Heart left ventricle (tissue), 16 donors: ENCODE measurements around the gene SPINK13. TPM values are rescaled to one million over a fixed set of nuclear protein-coding genes. Genes with fewer than 3 reads are reported as not detected.

ENCODE experiments used
- ATAC-seq, 4 donors: fragments of 200-7000 bp; cut with Tn5 transposase; one replicate each; pipeline ENCODE4 v1.9.1; 2020 to 2022; ENCODE audit warnings: moderate library complexity in 4 of 4, mild to moderate bottlenecking in 3 of 4, moderate number of reproducible peaks in 1 of 4
- DNase-seq, 5 donors: peaks; one replicate each; pipeline ENCODE4 v3.0.0-alpha.2; 2020
- H3K27ac ChIP-seq, 12 donors: fragments of 200-600 bp; sonication (generic) in 4 of 12; one replicate each; pipeline versions ENCODE4 v1.5.0 to v1.8.0; 2016 to 2022; ENCODE audit warnings: mild to moderate bottlenecking in 2 of 12
- H3K27me3 ChIP-seq, 9 donors: fragments of 200-600 bp; sonication (generic) in 2 of 9; one replicate each; pipeline versions ENCODE4 v1.5.1 to v1.8.0; 2016 to 2022; ENCODE audit warnings: mild to moderate bottlenecking in 3 of 9
- H3K36me3 ChIP-seq, 9 donors: fragments of 200-600 bp; sonication (generic) in 2 of 9; one replicate each; pipeline versions ENCODE4 v1.5.0 to v1.8.0; 2018 to 2022; ENCODE audit warnings: mild to moderate bottlenecking in 2 of 9
- H3K4me1 ChIP-seq, 12 donors: fragments of 200-600 bp; sonication (generic) in 4 of 12; one replicate each; pipeline versions ENCODE4 v1.5.0 to v1.8.0; 2016 to 2022; ENCODE audit warnings: mild to moderate bottlenecking in 3 of 12
- H3K4me3 ChIP-seq, 12 donors: fragments of 200-600 bp; sonication (generic) in 4 of 12; one replicate each; pipeline versions ENCODE4 v1.5.0 to v1.8.0; 2017 to 2022; ENCODE audit warnings: mild to moderate bottlenecking in 9 of 12, moderate library complexity in 4 of 12
- H3K9me3 ChIP-seq, 12 donors: fragments of 200-600 bp; sonication (generic) in 4 of 12; one replicate each; pipeline versions ENCODE4 v1.5.0 to v1.8.0; 2016 to 2022; ENCODE audit warnings: mild to moderate bottlenecking in 1 of 12
- POLR2A ChIP-seq, 2 donors: fragments of 450-650 bp; IDR thresholded peaks; one replicate each; pipeline ENCODE4 v1.6.1; 2017; ENCODE audit warnings: antibody characterized with exemption in 2 of 2, mild to moderate bottlenecking in 2 of 2, moderate library complexity in 2 of 2
- WGBS, 4 donors: extraction: QIAGEN DNeasy Blood & Tissue Kit in 2 of 4; methylation state at CpG; one replicate each; pipeline versions ENCODE4 v1.1.5 to v1.1.7; 2013 to 2018; 5-methylcytosine and 5-hydroxymethylcytosine counted together
- intact Hi-C, 10 donors: fragments of 100-400 bp; cut with DNase I; formaldehyde crosslinking; loops; one replicate each; pipeline versions ENCODE4 v1.11.1 to v1.14.2; 2022
- polyA plus RNA-seq, 2 donors: library from polyadenylated mRNA; stranded (reverse); fragments of 200-250 nt; gene quantifications; one replicate each; pipeline ENCODE4 v1.2.3, GENCODE V29; 2013
- total RNA-seq, 9 donors: library from RNA; depleted of rRNA in 2 of 9; stranded (reverse); fragments of >200 nt in 2 of 9; fragmentation: NEBNext Ultra II Directional in 3 of 9; extraction: Animal tissue kit (Norgen Biotek cat#: 25700) in 3 of 9; gene quantifications; one replicate each; pipeline versions ENCODE4 v1.1.0 to v1.2.4, GENCODE V29; 2016 to 2023
- TF ChIP-seq, protein P1 (sequence below), 12 donors: fragments of 200-600 bp; sonication (generic) in 4 of 12; IDR thresholded peaks; one replicate each; pipeline versions ENCODE4 v1.5.0 to v1.8.0; 2018 to 2022; ENCODE audit warnings: antibody characterized with exemption in 12 of 12, mild to moderate bottlenecking in 5 of 12
- donor health status: ischemic (EF 13 %, LVEDD 7.1; RV severe dilation, severe dysfunction).
- donor health status: healthy with polysubstance abuse.
- donor health status: DM: no; HTN: yes; CAD: no.
- donor health status: DM: no; HTN: no; CAD: no.
- donor health status: ischemic (EF 25% LVEDD 6.9; RV normal size, moderate dysfunction).
- donor health status: ischemic (EF 25% LVEDD 5.7; RV mildly dilated, moderate dysfunction).
- donor health status: healthy.
- donor health status: DM: yes; HTN: yes; CAD: no.
- donor health status: ischemic (EF 35%, LVEDD 5.7; RV mildly dilated, moderate dysfunction).
- donor health status: nonischemic (EF 11% LVEDD 7.7; RV severe dilation, severe dysfunction).
- donor health status: DM: yes; HTN: yes; CAD: no.
- donor health status: PGD.
- donor health status: ischemic (EF 29% LVEDD 5.4; RV normal size, mild dysfunction).
- donor health status: nonischemic (EF 23%, LVEDD 6.1; RV moderate dilation, normal function).

The SPINK13 gene
- total and polyA plus RNA-seq, 11 donors = not detected

DNA sequence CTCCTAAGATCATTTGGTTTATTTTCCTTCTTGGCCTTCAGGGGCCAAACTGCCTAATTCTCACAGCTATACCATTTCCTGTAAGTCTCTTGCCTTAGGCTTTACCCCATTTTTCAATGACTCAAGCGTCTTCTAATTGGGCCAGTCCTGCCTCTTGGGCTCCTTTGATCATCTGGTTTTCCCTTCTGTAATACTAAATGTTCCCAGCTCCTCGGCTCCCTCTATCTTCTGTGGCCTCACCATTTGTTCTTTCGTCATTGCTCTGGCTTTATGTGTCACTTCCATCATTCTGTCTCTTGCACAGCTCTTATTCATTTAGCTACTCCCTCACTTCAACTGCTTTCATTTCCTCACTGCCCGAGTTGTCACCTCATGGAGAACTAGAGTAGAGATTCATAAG, 29.1 kb downstream of the SPINK13 start:
- H3K27ac ChIP-seq = no peak overlapping the region
- no peak for ATAC-seq
- no peaks in the 10 kb centered on the region for H3K27me3 ChIP-seq
- no peaks in the 10 kb centered on the region for H3K9me3 ChIP-seq
- intact Hi-C loops = no loop called here
- WGBS, 4 donors = 82 to 87% (median 86%) methylated on average over 4 of the region's 4 CpGs
- H3K4me1 ChIP-seq = no peaks in the 10 kb centered on the region
- no peak for DNase-seq
- TF ChIP-seq, protein P1, sequence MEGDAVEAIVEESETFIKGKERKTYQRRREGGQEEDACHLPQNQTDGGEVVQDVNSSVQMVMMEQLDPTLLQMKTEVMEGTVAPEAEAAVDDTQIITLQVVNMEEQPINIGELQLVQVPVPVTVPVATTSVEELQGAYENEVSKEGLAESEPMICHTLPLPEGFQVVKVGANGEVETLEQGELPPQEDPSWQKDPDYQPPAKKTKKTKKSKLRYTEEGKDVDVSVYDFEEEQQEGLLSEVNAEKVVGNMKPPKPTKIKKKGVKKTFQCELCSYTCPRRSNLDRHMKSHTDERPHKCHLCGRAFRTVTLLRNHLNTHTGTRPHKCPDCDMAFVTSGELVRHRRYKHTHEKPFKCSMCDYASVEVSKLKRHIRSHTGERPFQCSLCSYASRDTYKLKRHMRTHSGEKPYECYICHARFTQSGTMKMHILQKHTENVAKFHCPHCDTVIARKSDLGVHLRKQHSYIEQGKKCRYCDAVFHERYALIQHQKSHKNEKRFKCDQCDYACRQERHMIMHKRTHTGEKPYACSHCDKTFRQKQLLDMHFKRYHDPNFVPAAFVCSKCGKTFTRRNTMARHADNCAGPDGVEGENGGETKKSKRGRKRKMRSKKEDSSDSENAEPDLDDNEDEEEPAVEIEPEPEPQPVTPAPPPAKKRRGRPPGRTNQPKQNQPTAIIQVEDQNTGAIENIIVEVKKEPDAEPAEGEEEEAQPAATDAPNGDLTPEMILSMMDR (IDR thresholded peaks at IDR 0.05) = no peak
- no peak for TF ChIP-seq POLR2A (IDR thresholded peaks at IDR 0.05)
- no peak overlapping the region for H3K4me3 ChIP-seq
- no peaks in the 10 kb centered on the region for H3K36me3 ChIP-seq

DNA sequence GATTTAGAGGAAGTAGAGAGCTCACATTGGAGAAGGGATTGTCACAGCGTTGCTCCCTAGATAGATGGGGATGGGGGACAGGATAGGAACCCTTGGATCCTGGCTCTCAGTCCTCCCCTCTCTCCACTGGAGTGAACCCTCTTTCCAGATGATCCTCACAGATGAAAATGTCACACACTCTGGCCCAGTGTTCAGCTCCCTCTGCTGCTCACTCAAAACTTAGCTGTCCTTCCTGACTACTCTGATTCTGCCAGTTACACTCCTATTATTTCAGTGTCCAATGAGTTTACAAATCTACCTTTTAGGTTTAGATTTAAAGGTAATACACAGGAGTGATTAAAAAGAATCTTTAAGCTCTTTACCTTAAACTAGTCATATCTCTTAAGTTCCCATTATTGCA, 37.9 kb downstream of the SPINK13 start:
- WGBS, 4 donors = 67 to 88% (median 82%) methylated on average over 1 of the region's 1 CpG

DNA sequence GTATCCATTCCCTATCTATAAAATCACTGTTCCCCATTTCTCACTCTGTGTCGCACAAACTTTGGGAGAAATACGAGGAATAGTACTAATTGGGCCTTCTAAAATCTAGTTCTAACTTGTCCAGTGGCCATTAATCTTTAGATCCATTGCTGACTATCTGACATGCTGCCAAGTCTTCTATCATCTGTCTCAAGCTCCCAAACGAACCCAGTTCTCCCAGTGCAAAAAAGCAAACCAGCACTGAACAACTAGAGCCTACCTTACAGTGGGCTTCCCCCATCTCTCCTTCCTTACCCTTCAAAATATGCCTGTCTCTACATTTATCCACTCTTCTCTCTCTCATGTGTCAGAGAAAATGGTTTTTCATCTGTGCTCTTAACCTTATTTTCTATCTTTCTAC, 40.4 kb downstream of the SPINK13 start:
- no peaks in the 10 kb centered on the region for H3K4me1 ChIP-seq
- no peak for DNase-seq
- H3K4me3 ChIP-seq = no peak overlapping the region
- intact Hi-C loops = no loop called here
- WGBS, 4 donors = 82 to 91% (median 84%) methylated on average over 3 of the region's 3 CpGs
- H3K27me3 ChIP-seq = no peaks in the 10 kb centered on the region
- no peak for ATAC-seq
- no peaks in the 10 kb centered on the region for H3K36me3 ChIP-seq
- TF ChIP-seq, protein P1 (IDR thresholded peaks at IDR 0.05) = no peak
- H3K9me3 ChIP-seq = no peaks in the 10 kb centered on the region
- H3K27ac ChIP-seq = no peak overlapping the region

More for the DNA sequence above, 37.9 kb downstream of the SPINK13 start:
- no peaks in the 10 kb centered on the region for H3K36me3 ChIP-seq
- H3K4me3 ChIP-seq = no peak overlapping the region
- no peak for TF ChIP-seq POLR2A (IDR thresholded peaks at IDR 0.05)
- TF ChIP-seq, protein P1 (IDR thresholded peaks at IDR 0.05) = no peak
- ATAC-seq (no peak), DNase-seq (no peak)
- H3K27ac ChIP-seq = no peak overlapping the region
- intact Hi-C loops = no loop called here
- H3K4me1 ChIP-seq = no peaks in the 10 kb centered on the region
- no peaks in the 10 kb centered on the region for H3K27me3 ChIP-seq
- no peaks in the 10 kb centered on the region for H3K9me3 ChIP-seq

DNA sequence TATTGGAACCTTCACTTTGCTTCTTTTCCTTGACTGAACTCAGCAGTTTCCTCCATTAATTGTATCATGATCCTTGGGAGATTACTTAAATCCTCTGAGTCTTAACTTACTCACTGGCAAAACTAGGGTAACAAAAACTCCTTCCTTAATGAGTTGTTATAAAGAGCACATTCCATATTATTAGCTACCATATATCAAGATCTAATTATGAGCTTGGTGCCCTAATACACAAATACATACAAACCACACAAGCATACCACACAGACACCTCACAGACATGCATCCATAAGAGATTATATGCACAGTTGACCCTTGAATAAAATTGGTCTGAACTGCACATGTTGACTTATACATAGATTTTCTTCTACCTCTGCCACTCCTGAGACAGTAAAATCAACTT, 41.2 kb downstream of the SPINK13 start:
- no peaks in the 10 kb centered on the region for H3K9me3 ChIP-seq
- no peaks in the 10 kb centered on the region for H3K27me3 ChIP-seq
- H3K36me3 ChIP-seq = no peaks in the 10 kb centered on the region
- ATAC-seq (no peak), DNase-seq (no peak)
- TF ChIP-seq, protein P1 (IDR thresholded peaks at IDR 0.05) = no peak
- TF ChIP-seq POLR2A (IDR thresholded peaks at IDR 0.05) = no peak
- intact Hi-C loops = loop anchor here in 1 of 10 donors (10.0 kb wide), 1 partner anchor 55 kb away; no protein-coding TSS in a partner anchor
- H3K4me1 ChIP-seq = peaks cover 0 to 6% (median 0%) of the 10 kb centered on the region in 12 donors
- no peak overlapping the region for H3K4me3 ChIP-seq
- H3K27ac ChIP-seq = no peak overlapping the region
